Effector memory CD4-positive, alpha-beta T cell (primary cell): ENCODE data around the gene MYH8.

Source experiments
- DNase-seq, 3 donors: peaks; one replicate each; pipeline ENCODE4 v3.0.0-alpha.2; 2020
- H3K27ac ChIP-seq: 2 replicates; pipeline ENCODE4 v1.7.0; 2013; ENCODE audit warnings: mild to moderate bottlenecking, low read length, moderate library complexity; ENCODE audit not compliant: insufficient read depth, poor library complexity, severe bottlenecking
- H3K27me3 ChIP-seq: replicated peaks from 2 replicates; pipeline ENCODE4 v1.7.0; 2013; ENCODE audit warnings: mild to moderate bottlenecking, low read length; ENCODE audit not compliant: insufficient read depth, control insufficient read depth, poor library complexity, severe bottlenecking
- H3K36me3 ChIP-seq: 2 replicates; pipeline ENCODE4 v1.7.0; 2013; ENCODE audit warnings: mild to moderate bottlenecking, low read length, moderate library complexity; ENCODE audit not compliant: control insufficient read depth, insufficient read depth
- H3K4me1 ChIP-seq: 2 replicates; pipeline ENCODE4 v1.7.0; 2013; ENCODE audit warnings: low read length, mild to moderate bottlenecking; ENCODE audit not compliant: control insufficient read depth, insufficient read depth, poor library complexity, severe bottlenecking
- H3K4me3 ChIP-seq: 2 replicates; pipeline ENCODE4 v1.7.0; 2013; ENCODE audit warnings: low read length, low read depth, mild to moderate bottlenecking; ENCODE audit not compliant: insufficient read depth, poor library complexity, severe bottlenecking
- H3K9me3 ChIP-seq: 2 replicates; pipeline ENCODE4 v1.7.0; 2013; ENCODE audit warnings: mild to moderate bottlenecking, low read length, moderate library complexity; ENCODE audit not compliant: control insufficient read depth

Gene MYH8

DNA sequence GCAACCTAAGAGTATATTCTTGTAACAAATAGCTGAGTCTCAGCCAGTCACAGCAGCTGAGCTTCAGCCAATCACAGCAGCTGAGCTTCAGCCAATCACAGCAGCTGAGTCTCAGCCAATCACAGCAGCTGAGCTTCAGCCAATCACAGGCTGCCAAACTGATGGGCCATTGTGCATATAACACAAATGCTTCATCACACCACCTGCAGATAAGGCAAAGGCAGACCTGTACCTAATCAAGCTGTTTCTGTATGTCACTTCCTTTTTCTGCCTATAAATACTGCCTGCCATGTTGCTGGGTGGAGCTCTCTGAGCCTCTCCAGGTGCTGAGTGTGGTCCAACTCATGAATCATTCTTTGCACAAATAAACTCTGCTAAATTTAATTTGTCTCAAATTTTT lies 68.9 kb downstream of the MYH8 start:
- no peaks in the 10 kb centered on the region for H3K27me3 ChIP-seq
- H3K4me1 ChIP-seq, result no peaks in the 10 kb centered on the region
- no peak overlapping the region for H3K27ac ChIP-seq
- H3K4me3 ChIP-seq, result no peak overlapping the region
- no peaks in the 10 kb centered on the region for H3K36me3 ChIP-seq
- H3K9me3 ChIP-seq, result no peaks in the 10 kb centered on the region
- no peak for DNase-seq

DNA sequence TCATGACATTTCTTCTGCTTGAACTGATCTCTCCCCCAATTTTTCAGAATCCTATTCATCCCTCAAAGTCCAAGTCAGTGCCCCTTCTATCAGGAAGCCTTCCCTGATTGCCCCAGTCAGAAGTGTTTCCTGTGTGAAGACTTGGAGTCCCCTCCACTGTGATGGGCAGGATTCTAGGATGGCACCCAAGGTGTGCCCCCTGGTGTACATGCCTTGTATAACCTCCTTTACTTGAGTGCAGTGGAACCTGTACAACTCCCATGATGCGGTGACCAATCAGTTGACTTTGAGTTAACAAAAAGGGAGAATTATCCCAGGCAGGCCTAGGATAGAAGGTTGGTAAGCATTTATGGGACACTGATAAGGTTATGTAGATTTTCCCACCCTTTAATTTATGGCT lies 72.3 kb downstream of the MYH8 start:
- Histone ChIP-seq H3K27ac (no peak overlapping the region), H3K27me3 (no peaks in the 10 kb centered on the region), H3K36me3 (no peaks in the 10 kb centered on the region), H3K4me3 (no peak overlapping the region), H3K9me3 (no peaks in the 10 kb centered on the region), H3K4me1 (no peaks in the 10 kb centered on the region)
- no peak for DNase-seq

DNA sequence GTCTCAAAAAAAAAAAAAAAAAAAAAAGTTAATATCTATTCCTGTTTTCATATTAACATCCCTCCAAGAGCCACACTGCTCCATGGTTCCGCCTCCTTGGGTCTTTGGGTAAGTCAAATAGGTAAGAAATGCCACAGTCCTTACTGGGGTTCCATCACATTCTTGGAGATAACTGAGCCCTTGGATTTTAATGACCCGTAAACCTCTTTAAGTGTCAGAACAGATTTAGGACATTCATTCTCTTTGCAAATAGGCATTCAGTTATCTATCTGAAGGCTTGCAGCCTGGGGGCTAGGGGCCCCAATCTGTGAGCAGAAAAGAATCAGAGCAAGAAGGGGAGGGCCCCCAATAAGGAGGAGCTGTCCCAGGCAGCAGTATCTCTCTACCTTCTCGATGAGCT lies 76.9 kb downstream of the MYH8 start:
- no peak for DNase-seq
- no peak overlapping the region for H3K27ac ChIP-seq
- H3K36me3 ChIP-seq, result no peaks in the 10 kb centered on the region
- no peaks in the 10 kb centered on the region for H3K9me3 ChIP-seq
- no peaks in the 10 kb centered on the region for H3K27me3 ChIP-seq
- no peak overlapping the region for H3K4me3 ChIP-seq
- no peaks in the 10 kb centered on the region for H3K4me1 ChIP-seq
